H9 (cell line): ENCODE measurements around the gene SLC7A11. TPM values are rescaled to one million over a fixed set of nuclear protein-coding genes. Genes with fewer than 3 reads are reported as not detected.

Experiments used
- DNase-seq: peaks from one replicate; pipeline ENCODE4 v3.0.0-alpha.2; 2017
- H2AFZ ChIP-seq: one replicate; pipeline ENCODE4 v1.6.1; 2013; ENCODE audit warnings: mild to moderate bottlenecking, low read length, control low read depth, moderate library complexity
- H2AK5ac ChIP-seq: 2 replicates; pipeline ENCODE4 v1.6.1; 2013; ENCODE audit warnings: low read length, control low read depth, mixed read lengths; ENCODE audit not compliant: insufficient read length
- H2BK120ac ChIP-seq: one replicate; pipeline ENCODE4 v1.6.1; 2013; ENCODE audit warnings: low read depth, mild to moderate bottlenecking, low read length, control low read depth, inconsistent platforms; ENCODE audit not compliant: poor library complexity, severe bottlenecking
- H2BK12ac ChIP-seq: 2 replicates; pipeline ENCODE4 v1.6.1; 2013; ENCODE audit warnings: low read length, control low read depth, mixed read lengths, low read depth; ENCODE audit not compliant: insufficient read length
- H2BK15ac ChIP-seq: 2 replicates; pipeline ENCODE4 v1.6.1; 2013; ENCODE audit warnings: low read depth, low read length, control low read depth
- H2BK20ac ChIP-seq: one replicate; pipeline ENCODE4 v1.6.1; 2013; ENCODE audit warnings: low read depth, mild to moderate bottlenecking, low read length, control low read depth, inconsistent platforms; ENCODE audit not compliant: poor library complexity, severe bottlenecking
- H2BK5ac ChIP-seq: 2 replicates; pipeline ENCODE4 v1.6.1; 2013; ENCODE audit warnings: low read length, control low read depth, mixed read lengths; ENCODE audit not compliant: insufficient read length
- H3K14ac ChIP-seq: 2 replicates; pipeline ENCODE4 v1.6.1; 2013; ENCODE audit warnings: low read length, control low read depth; ENCODE audit not compliant: insufficient read depth
- H3K18ac ChIP-seq: 2 replicates; pipeline ENCODE4 v1.6.1; 2013; ENCODE audit warnings: low read depth, mild to moderate bottlenecking, mixed read lengths, low read length, control low read depth; ENCODE audit not compliant: insufficient read length
- H3K23ac ChIP-seq: 2 replicates; pipeline ENCODE4 v1.6.1; 2013; ENCODE audit warnings: low read length, control low read depth, mixed read lengths, low read depth; ENCODE audit not compliant: insufficient read length
- H3K23me2 ChIP-seq: 2 replicates; pipeline ENCODE4 v1.6.1; 2013; ENCODE audit warnings: low read depth, mild to moderate bottlenecking, mixed read lengths, low read length, control low read depth; ENCODE audit not compliant: insufficient read length, poor library complexity, severe bottlenecking
- H3K27ac ChIP-seq: 2 replicates; pipeline ENCODE4 v1.5.1; 2013; ENCODE audit warnings: low read length, control low read depth, mixed read lengths, low read depth; ENCODE audit not compliant: insufficient read length
- H3K27me3 ChIP-seq: 2 replicates; pipeline ENCODE4 v1.6.1; 2013; ENCODE audit warnings: low read length, control low read depth, inconsistent platforms; ENCODE audit not compliant: insufficient read depth
- H3K4ac ChIP-seq: 2 replicates; pipeline ENCODE4 v1.6.1; 2013; ENCODE audit warnings: low read depth, mild to moderate bottlenecking, control low read depth, inconsistent platforms, low read length, moderate library complexity
- H3K4me1 ChIP-seq: 2 replicates; pipeline ENCODE4 v1.6.1; 2013; ENCODE audit warnings: low read length, control low read depth, inconsistent platforms; ENCODE audit not compliant: insufficient read depth
- H3K4me2 ChIP-seq: 2 replicates; pipeline ENCODE4 v1.6.1; 2013; ENCODE audit warnings: low read length, control low read depth, mixed read lengths; ENCODE audit not compliant: insufficient read length, insufficient read depth
- H3K56ac ChIP-seq: 2 replicates; pipeline ENCODE4 v1.6.1; 2013; ENCODE audit warnings: low read depth, mild to moderate bottlenecking, mixed read lengths, low read length, control low read depth; ENCODE audit not compliant: insufficient read length
- H3K79me1 ChIP-seq: 2 replicates; pipeline ENCODE4 v1.6.1; 2013; ENCODE audit warnings: low read depth, mild to moderate bottlenecking, moderate library complexity, low read length, control low read depth, inconsistent platforms; ENCODE audit not compliant: insufficient read depth, poor library complexity, severe bottlenecking
- H3K79me2 ChIP-seq: 2 replicates; pipeline ENCODE4 v1.6.1; 2013; ENCODE audit warnings: low read length, control low read depth, inconsistent platforms; ENCODE audit not compliant: insufficient read depth
- H3K9ac ChIP-seq: 2 replicates; pipeline ENCODE4 v1.6.1; 2013; ENCODE audit warnings: low read length, control low read depth, mixed read lengths; ENCODE audit not compliant: insufficient read length; ENCODE audit errors: extremely low read depth
- H3K9me3 ChIP-seq: one replicate; pipeline ENCODE4 v1.6.1; 2013; ENCODE audit warnings: low read depth, low read length, inconsistent platforms; ENCODE audit not compliant: control insufficient read depth
- H3T11ph ChIP-seq: one replicate; pipeline ENCODE4 v1.6.1; 2013; ENCODE audit warnings: mild to moderate bottlenecking, low read length, control low read depth, inconsistent platforms
- H4K20me1 ChIP-seq: one replicate; pipeline ENCODE4 v1.6.1; 2013; ENCODE audit not compliant: control insufficient read depth, insufficient read length, insufficient read depth
- H4K5ac ChIP-seq: 2 replicates; pipeline ENCODE4 v1.6.1; 2013; ENCODE audit warnings: low read depth, mild to moderate bottlenecking, mixed read lengths, low read length, control low read depth; ENCODE audit not compliant: insufficient read length
- H4K8ac ChIP-seq: replicated peaks from 2 replicates; pipeline ENCODE4 v1.6.1; 2013; ENCODE audit warnings: low read length, control low read depth, mixed read lengths, low read depth; ENCODE audit not compliant: insufficient read length
- H4K91ac ChIP-seq: 2 replicates; pipeline ENCODE4 v1.6.1; 2013; ENCODE audit warnings: low read depth, mild to moderate bottlenecking, moderate library complexity, mixed read lengths, low read length, control low read depth; ENCODE audit not compliant: insufficient read length
- H3K27ac Mint-ChIP-seq, 3 experiments: 2 replicates in 2 of 3; 3 replicates in 1 of 3; pipeline ENCODE4 v1.8.0; 2020 to 2021; ENCODE audit warnings: mixed read lengths in 3 of 3, mild to moderate bottlenecking in 1 of 3, moderate library complexity in 1 of 3
- H3K27me3 Mint-ChIP-seq: 2 replicates; pipeline ENCODE4 v1.8.0; 2021; ENCODE audit warnings: low read depth, mild to moderate bottlenecking, moderate library complexity, mixed read lengths
- H3K36me3 Mint-ChIP-seq, 3 experiments: 2 replicates in 2 of 3; 3 replicates in 1 of 3; pipeline ENCODE4 v1.8.0; 2020 to 2021; ENCODE audit warnings: low read depth in 3 of 3, mixed read lengths in 3 of 3; ENCODE audit not compliant: insufficient read depth in 1 of 3
- H3K4me1 Mint-ChIP-seq, 2 experiments: 2 replicates each; pipeline ENCODE4 v1.8.0; 2020; ENCODE audit warnings: mixed read lengths in 2 of 2
- H3K4me3 Mint-ChIP-seq, 2 experiments: 2 replicates in 1 of 2; 3 replicates in 1 of 2; pipeline ENCODE4 v1.8.0; 2020 to 2021; ENCODE audit warnings: mild to moderate bottlenecking in 2 of 2, mixed read lengths in 2 of 2, moderate library complexity in 1 of 2
- H3K9me3 Mint-ChIP-seq, 2 experiments: 2 replicates in 1 of 2; 3 replicates in 1 of 2; pipeline ENCODE4 v1.8.0; 2020; ENCODE audit warnings: mild to moderate bottlenecking in 2 of 2, mixed read lengths in 2 of 2, moderate library complexity in 1 of 2
- CTCF ChIP-seq: fragments of 200-600 bp; sonication (generic); conservative IDR thresholded peaks from 3 replicates; pipeline ENCODE4 v1.8.0; 2021; ENCODE audit warnings: antibody characterized with exemption, mild to moderate bottlenecking
- WGBS: extraction: QIAGEN DNeasy Blood & Tissue Kit; methylation state at CpG from one replicate; pipeline ENCODE4 v1.1.7; 2013; ENCODE audit warnings: missing lambda C conversion rate, low lambda C conversion rate, mixed read lengths; ENCODE audit not compliant: insufficient read length; ENCODE audit errors: extremely low coverage; 5-methylcytosine and 5-hydroxymethylcytosine counted together
- total RNA-seq: library from RNA; stranded (reverse); gene quantifications from 2 replicates; pipeline ENCODE4 v1.2.1, GENCODE V29; 2021

The SLC7A11 gene
- total RNA-seq, 1 experiment from 2014 or later, result 19.8 TPM

DNA sequence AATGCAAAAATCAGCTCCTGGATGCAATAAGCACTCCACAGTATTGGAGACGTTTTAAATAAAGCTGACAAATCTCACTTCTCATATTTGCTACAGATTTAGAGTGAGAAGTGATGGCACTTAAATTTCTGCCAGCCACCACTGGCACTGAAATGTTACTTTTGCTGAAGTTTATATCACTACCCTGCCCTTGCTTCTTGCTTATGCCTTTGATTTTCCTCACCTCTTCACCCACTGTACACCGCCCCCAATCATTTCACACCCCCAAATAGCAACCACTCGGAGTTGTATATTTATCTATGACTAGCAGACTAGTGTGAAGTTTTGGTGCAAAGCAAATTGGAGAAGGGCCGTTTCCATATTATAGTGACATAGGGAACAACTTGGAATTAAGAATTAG, 19.9 kb upstream of the SLC7A11 start:
- no peaks in the 10 kb centered on the region for H3K79me2 ChIP-seq
- H4K8ac ChIP-seq, result no peak overlapping the region
- no peaks in the 10 kb centered on the region; a peak in 1 of 7 replicates for H3K36me3 Mint-ChIP-seq
- H2BK15ac ChIP-seq, result no peak overlapping the region
- H3K9ac ChIP-seq, result no peak overlapping the region
- no peaks in the 10 kb centered on the region; the same call in 1 of the 2 replicates for H3K4me1 ChIP-seq
- no peaks in the 10 kb centered on the region for H3K27me3 ChIP-seq
- H3K9me3 Mint-ChIP-seq, result no peaks in the 10 kb centered on the region
- H3K23me2 ChIP-seq, result no peaks in the 10 kb centered on the region
- WGBS, result no CpG with 5 or more reads among the region's 4 CpGs
- no peak overlapping the region for H3K56ac ChIP-seq
- H3K18ac ChIP-seq, result no peak overlapping the region
- no peak overlapping the region for H3K4ac ChIP-seq
- H3K4me1 Mint-ChIP-seq, result peaks cover 4 to 13% of the 10 kb centered on the region in 2 experiments; a peak in 3 of 4 replicates
- no peak overlapping the region for H2BK120ac ChIP-seq
- H3K4me3 Mint-ChIP-seq, result no peak overlapping the region
- no peak for TF ChIP-seq CTCF
- H3K4me2 ChIP-seq, result no peak overlapping the region
- H3T11ph ChIP-seq, result no peak overlapping the region
- no peak overlapping the region for H3K14ac ChIP-seq
- no peak overlapping the region for H2AK5ac ChIP-seq
- DNase-seq, result no peak
- no peak overlapping the region for H2BK20ac ChIP-seq
- H3K23ac ChIP-seq, result no peak overlapping the region
- H2BK12ac ChIP-seq, result no peak overlapping the region
- no peak overlapping the region for H3K27ac Mint-ChIP-seq
- no peak overlapping the region for H2AFZ ChIP-seq
- no peaks in the 10 kb centered on the region for H3K9me3 ChIP-seq
- H2BK5ac ChIP-seq, result no peak overlapping the region
- H4K5ac ChIP-seq, result no peak overlapping the region
- no peak overlapping the region for H3K27ac ChIP-seq
- H3K79me1 ChIP-seq, result no peaks in the 10 kb centered on the region
- no peaks in the 10 kb centered on the region for H4K20me1 ChIP-seq
- H3K27me3 Mint-ChIP-seq, result no peaks in the 10 kb centered on the region
- H4K91ac ChIP-seq, result no peak overlapping the region
